ENCODE data around the gene CD9.
A peak's percentile ranks its signal among the peaks of the same experiment; 100 is the strongest.

The CD9 gene

GRCh38 chr12:6276956-6277620 is 76.9 kb downstream of the CD9 start:
- peak in 1 of 3 experiments; percentile 8 for DNase-seq

GRCh38 chr12:6277982-6278438 is 77.8 kb downstream of the CD9 start:
- DNase-seq = no peak

GRCh38 chr12:6278439-6279255 is 78.4 kb downstream of the CD9 start:
- peak; percentile 81 to 86 (median 82) for DNase-seq

DNA sequence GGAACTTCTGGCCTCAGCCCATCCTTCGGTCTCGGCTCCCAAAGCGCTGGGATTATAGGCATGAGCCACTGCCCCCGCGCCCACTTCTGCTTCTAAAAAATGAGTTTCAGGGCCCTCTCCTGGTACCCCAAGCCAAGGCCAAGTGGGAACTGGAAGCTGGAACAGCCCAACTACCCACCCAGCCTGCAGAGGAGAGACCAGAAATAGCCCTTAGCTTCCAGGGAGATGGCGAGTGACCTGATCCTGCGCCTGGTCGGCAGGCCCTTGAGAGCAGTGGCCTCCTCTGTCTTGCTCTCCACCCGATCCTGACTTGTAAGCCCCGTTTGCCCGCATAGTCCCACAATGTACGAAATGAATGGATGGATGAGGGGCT is 79.0 kb downstream of the CD9 start:
- DNase-seq = no peak

DNA sequence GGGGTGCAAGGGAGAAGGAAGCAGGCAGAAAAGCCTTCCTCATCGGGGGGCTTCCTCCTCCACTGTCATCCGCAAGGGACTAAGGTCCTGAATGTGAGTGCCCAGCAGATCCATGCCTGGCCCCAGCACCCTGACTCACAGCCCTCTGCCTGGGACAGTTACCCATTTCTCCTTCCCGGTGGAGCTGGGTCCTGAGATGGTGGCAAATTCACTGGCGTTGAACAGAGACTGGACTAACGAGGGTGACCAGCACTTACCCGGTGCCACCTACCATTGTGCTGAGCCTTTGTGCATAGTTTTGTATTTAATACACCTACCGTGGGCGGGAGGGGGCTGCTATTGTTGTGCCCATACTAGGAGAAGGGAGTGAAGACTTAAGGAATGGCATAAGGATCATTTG is 79.4 kb downstream of the CD9 start:
- DNase-seq = no peak

- DNase-seq = no peak
Measured at GRCh38 chr12:6280053-6280469, 79.9 kb downstream of the CD9 start.

DNA sequence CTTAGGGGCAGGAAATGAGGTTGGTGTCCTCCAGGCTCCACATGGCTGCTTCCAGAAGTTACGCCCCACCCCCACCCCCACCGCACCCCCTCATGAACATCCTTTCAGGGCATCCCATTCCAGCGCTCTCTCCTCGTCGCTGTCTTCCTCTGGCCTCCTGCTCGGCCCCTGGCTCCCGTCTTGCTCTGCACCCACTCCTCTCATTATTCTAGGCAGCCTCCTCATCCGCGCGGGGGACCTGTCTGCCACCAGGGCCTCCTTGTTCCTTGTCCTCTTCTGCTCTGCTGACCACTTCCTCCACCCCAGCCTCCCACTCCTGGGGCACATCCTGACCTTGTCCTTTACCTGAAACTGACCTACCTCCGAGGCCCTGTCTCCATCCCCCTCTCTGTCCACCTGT is 80.5 kb downstream of the CD9 start:
- DNase-seq = no peak

- DNase-seq = no peak
Measured at GRCh38 chr12:6281081-6281809, 81.0 kb downstream of the CD9 start.

GRCh38 chr12:6282453-6282840 is 82.2 kb downstream of the CD9 start:
- no peak for DNase-seq

- DNase-seq = no peak
Measured at GRCh38 chr12:6284273-6284672, 84.1 kb downstream of the CD9 start.

DNA sequence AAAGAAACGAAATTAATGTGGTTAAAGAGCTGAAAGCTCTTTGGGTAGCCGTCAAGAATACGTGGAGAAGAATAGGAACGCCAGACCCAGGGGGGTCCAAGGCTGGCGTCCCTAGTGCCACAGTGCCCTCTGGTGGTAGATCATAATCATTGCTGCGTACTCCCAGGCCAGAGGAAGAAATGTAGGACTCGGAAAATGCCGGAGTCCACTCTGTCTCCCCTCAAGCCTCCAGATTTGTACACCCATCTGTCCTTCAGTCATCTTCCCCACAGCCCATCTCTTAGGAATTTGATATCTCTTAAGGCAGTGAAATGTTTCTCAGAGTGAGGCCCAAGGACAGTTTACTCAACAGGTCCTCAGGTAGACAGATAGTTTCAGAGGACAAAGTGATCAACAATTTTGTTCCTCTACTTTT is 84.9 kb downstream of the CD9 start:
- DNase-seq = peak; percentile 67 to 88 (median 74)

DNA sequence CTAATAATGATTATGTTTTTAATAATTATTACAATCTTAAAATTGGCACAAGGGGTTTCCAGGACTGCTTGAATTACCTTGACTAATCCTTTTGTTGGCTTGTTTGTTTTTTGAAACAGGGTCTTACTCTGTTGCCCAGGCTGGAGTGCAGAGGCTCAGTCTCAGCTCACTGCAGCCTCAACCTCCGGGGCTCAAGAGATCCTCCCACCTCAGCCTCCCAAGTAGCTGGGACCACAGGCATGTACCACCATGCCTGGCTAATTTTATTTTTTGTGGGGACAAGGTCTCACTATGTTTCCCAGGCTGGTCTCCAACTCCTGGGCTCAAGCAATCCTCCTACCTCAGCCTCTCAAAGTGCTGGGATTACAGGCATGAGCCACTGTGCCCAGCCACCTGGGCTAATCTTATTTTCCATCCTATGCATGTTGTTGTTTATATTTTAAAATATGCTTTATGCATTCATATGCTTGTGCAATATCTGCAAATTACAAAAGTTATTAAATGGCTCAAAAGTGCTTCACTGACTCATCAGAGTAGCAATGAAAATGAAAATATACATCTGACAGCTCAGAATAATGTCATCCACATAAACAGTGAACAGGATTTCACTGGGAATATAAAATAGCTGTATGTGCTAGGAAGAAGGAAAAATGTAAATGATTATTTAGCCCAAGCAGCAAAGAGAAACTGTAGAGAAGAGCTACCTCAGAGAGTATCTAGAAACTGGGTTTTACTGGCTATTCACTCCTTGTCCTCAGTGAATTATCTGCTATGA is 85.5 kb downstream of the CD9 start:
- no peak for DNase-seq
